Spleen (tissue), 11 donors: ENCODE results near the gene ZFHX2. TPM values are rescaled to one million over a fixed set of nuclear protein-coding genes. Genes with fewer than 3 reads are reported as not detected.

Source experiments
- DNase-seq: peaks from one replicate; pipeline ENCODE4 v3.0.0-alpha.2; 2020
- H3K27ac ChIP-seq, 8 donors: fragments of 200-600 bp; sonication (generic) in 7 of 8; 1 replicate in 4 of 8; 2 replicates in 4 of 8; pipeline versions ENCODE4 v1.5.0 to v1.8.0; 2016 to 2021; ENCODE audit warnings: inconsistent platforms in 4 of 8, mild to moderate bottlenecking in 4 of 8, moderate library complexity in 1 of 8
- H3K27me3 ChIP-seq, 7 donors: fragments of 200-600 bp; sonication (generic) in 6 of 7; replicated peaks in 1 of 7; 1 replicate in 4 of 7; 2 replicates in 3 of 7; pipeline versions ENCODE4 v1.5.0 to v1.8.0; 2016 to 2021; ENCODE audit warnings: inconsistent platforms in 3 of 7, mild to moderate bottlenecking in 1 of 7
- H3K36me3 ChIP-seq, 6 donors: fragments of 200-600 bp; sonication (generic) in 5 of 6; 1 replicate in 4 of 6; 2 replicates in 2 of 6; pipeline versions ENCODE4 v1.5.0 to v1.8.0; 2016 to 2021; ENCODE audit warnings: inconsistent platforms in 2 of 6
- H3K4me1 ChIP-seq, 6 donors: fragments of 200-600 bp; sonication (generic) in 5 of 6; 1 replicate in 3 of 6; 2 replicates in 3 of 6; pipeline versions ENCODE4 v1.5.0 to v1.8.0; 2016 to 2021; ENCODE audit warnings: inconsistent platforms in 3 of 6
- H3K4me3 ChIP-seq, 8 donors: fragments of 200-600 bp; sonication (generic) in 7 of 8; 1 replicate in 4 of 8; 2 replicates in 4 of 8; pipeline versions ENCODE4 v1.5.0 to v1.8.0; 2016 to 2021; ENCODE audit warnings: inconsistent platforms in 4 of 8, mild to moderate bottlenecking in 4 of 8, moderate library complexity in 2 of 8
- H3K9me3 ChIP-seq, 8 donors: fragments of 200-600 bp; sonication (generic) in 7 of 8; 1 replicate in 4 of 8; 2 replicates in 4 of 8; pipeline versions ENCODE4 v1.5.0 to v1.8.0; 2016 to 2021; ENCODE audit warnings: inconsistent platforms in 4 of 8
- POLR2A ChIP-seq, 3 donors: fragments of 450-650 bp; IDR thresholded peaks; one replicate each; pipeline ENCODE4 v1.5.1; 2017; ENCODE audit warnings: antibody characterized with exemption in 3 of 3, mild to moderate bottlenecking in 1 of 3
- POLR2AphosphoS5 ChIP-seq, 3 donors: sonication (generic); formaldehyde crosslinking; IDR thresholded peaks; one replicate each; pipeline ENCODE4 v1.5.1; 2017; ENCODE audit warnings: antibody characterized with exemption in 3 of 3
- WGBS, 5 donors: extraction: QIAGEN DNeasy Blood & Tissue Kit in 3 of 5; methylation state at CpG; one replicate each; pipeline versions ENCODE4 v1.1.5 to v1.1.7; 2013 to 2018; 5-methylcytosine and 5-hydroxymethylcytosine counted together
- intact Hi-C: fragments of 100-400 bp; cut with DNase I; formaldehyde crosslinking; loops from one replicate; pipeline ENCODE4 v1.15.0; 2023; ENCODE audit warnings: low total_unique reads
- polyA plus RNA-seq, 3 donors: library from polyadenylated mRNA; stranded (reverse); fragments of 200-250 nt; gene quantifications; one replicate each; pipeline ENCODE4 v1.2.1, GENCODE V29; 2013
- total RNA-seq, 7 donors: library from RNA; depleted of rRNA in 3 of 7; stranded (reverse); fragments of >200 nt in 3 of 7; fragmentation: NEBNext Ultra II Directional in 4 of 7; extraction: Animal tissue kit (Norgen Biotek cat#: 25700) in 4 of 7; gene quantifications; one replicate each; pipeline versions ENCODE4 v1.1.0 to v1.2.1, GENCODE V29; 2016 to 2021
- TF ChIP-seq, protein P1 (sequence below), 11 experiments: fragments of 200-600 bp in 7 of 11; fragments of 450-650 bp in 4 of 11; sonication (generic) in 4 of 11; IDR thresholded peaks in 8 of 11; conservative IDR thresholded peaks in 3 of 11; 1 replicate in 7 of 11; 2 replicates in 4 of 11; pipeline versions ENCODE4 v1.4.0 to v1.8.0; 2016 to 2021; ENCODE audit warnings: antibody characterized with exemption in 11 of 11, inconsistent platforms in 4 of 11, mild to moderate bottlenecking in 1 of 11
- donor health status: healthy with polysubstance abuse.
- donor health status: DM: no; HTN: no; CAD: no; lungs with moderate emphysema.
- donor health status: DM: no; HTN: no; CAD: no.
- donor health status: Bipolar disorder and iron deficiency.
- donor health status: healthy.
- donor health status: DM: no; HTN: no; CAD: no.
- donor health status: DM: yes; HTN: yes; CAD: no.

ZFHX2 gene
- total and polyA plus RNA-seq, 10 donors, result 0.09 to 2.9 (median 1.0) TPM

DNA sequence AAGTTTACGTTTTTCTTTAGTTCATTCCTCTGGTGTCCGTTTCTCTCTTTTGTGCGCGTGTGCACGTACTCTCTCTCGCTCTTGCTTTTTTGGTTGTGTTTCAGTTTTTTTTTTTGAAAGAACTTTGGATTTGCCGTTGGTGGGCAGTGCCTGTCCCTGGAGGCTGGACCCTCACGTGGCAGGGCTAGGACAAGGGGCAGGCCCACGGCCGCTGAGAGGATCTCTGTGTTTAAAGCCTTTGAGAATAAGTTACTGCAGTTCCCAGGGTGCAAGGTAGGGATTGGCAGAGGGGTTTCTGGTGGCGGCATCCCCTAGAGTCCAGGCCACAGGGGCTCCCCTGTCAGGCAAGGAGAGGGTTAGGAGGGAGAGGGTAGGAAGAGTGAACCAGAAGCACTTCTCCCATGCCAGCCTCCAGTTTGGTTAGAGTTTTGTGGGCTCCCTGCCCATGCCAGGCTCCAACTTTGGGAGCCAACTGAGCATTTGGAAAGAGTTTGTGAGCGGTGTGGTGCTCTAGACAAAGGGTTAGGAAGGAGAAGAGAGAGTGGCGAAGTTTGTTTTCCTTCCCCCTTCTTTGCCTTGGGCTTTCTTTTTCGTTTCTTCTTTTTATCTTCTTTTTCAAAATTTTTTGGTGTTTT, 30.5 kb downstream of the ZFHX2 start:
- Histone ChIP-seq H3K27ac (no peak overlapping the region), H3K4me1 (peaks cover 0 to 5% (median 0%) of the 10 kb centered on the region in 6 donors), H3K27me3 (no peaks in the 10 kb centered on the region), H3K9me3 (no peaks in the 10 kb centered on the region), H3K36me3 (peaks cover 0 to 14% (median 0%) of the 10 kb centered on the region in 6 donors), H3K4me3 (no peak overlapping the region)
- no peak for DNase-seq
- intact Hi-C loops, result no loop called here
- TF ChIP-seq POLR2A (IDR thresholded peaks at IDR 0.05), result no peak
- TF ChIP-seq, protein P1, sequence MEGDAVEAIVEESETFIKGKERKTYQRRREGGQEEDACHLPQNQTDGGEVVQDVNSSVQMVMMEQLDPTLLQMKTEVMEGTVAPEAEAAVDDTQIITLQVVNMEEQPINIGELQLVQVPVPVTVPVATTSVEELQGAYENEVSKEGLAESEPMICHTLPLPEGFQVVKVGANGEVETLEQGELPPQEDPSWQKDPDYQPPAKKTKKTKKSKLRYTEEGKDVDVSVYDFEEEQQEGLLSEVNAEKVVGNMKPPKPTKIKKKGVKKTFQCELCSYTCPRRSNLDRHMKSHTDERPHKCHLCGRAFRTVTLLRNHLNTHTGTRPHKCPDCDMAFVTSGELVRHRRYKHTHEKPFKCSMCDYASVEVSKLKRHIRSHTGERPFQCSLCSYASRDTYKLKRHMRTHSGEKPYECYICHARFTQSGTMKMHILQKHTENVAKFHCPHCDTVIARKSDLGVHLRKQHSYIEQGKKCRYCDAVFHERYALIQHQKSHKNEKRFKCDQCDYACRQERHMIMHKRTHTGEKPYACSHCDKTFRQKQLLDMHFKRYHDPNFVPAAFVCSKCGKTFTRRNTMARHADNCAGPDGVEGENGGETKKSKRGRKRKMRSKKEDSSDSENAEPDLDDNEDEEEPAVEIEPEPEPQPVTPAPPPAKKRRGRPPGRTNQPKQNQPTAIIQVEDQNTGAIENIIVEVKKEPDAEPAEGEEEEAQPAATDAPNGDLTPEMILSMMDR (IDR thresholded peaks at IDR 0.05 in 8 of 11, conservative IDR thresholded peaks at IDR 0.05 in 3 of 11), result no peak
- TF ChIP-seq POLR2AphosphoS5 (IDR thresholded peaks at IDR 0.05), result no peak
- WGBS, 5 donors, result 79 to 86% (median 84%) methylated on average over 14 of the region's 14 CpGs

DNA sequence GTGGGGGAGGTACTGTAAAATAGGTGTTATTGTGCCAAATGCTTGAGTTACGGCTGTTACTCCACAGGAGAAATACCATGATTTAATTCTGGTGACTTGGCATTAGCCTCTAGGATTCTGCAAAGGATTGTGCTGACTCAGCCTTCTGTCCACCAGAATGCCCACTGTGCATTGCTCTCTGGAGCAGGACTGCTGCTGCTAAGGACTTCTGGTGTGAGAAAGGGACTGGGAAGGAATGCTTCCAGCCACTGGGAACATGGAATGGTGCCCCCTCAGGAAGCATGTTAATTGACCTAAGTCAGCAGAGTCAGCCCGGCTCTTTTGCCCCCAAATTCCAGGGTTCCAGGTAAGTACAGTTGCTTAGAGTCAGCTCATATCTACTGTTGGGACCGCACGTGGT, 32.9 kb downstream of the ZFHX2 start:
- TF ChIP-seq POLR2A (IDR thresholded peaks at IDR 0.05) (no peak), POLR2AphosphoS5 (IDR thresholded peaks at IDR 0.05) (no peak)
- TF ChIP-seq, protein P1 (IDR thresholded peaks at IDR 0.05 in 8 of 11, conservative IDR thresholded peaks at IDR 0.05 in 3 of 11), result no peak
- Histone ChIP-seq H3K27me3 (no peaks in the 10 kb centered on the region), H3K36me3 (peaks cover 0 to 6% (median 0%) of the 10 kb centered on the region in 6 donors), H3K4me3 (no peak overlapping the region), H3K27ac (no peak overlapping the region), H3K4me1 (peaks cover 0 to 5% (median 0%) of the 10 kb centered on the region in 6 donors), H3K9me3 (no peaks in the 10 kb centered on the region)
- no peak for DNase-seq
- intact Hi-C loops, result no loop called here
- WGBS, 5 donors, result 79 to 92% (median 86%) methylated on average over 4 of the region's 4 CpGs

DNA sequence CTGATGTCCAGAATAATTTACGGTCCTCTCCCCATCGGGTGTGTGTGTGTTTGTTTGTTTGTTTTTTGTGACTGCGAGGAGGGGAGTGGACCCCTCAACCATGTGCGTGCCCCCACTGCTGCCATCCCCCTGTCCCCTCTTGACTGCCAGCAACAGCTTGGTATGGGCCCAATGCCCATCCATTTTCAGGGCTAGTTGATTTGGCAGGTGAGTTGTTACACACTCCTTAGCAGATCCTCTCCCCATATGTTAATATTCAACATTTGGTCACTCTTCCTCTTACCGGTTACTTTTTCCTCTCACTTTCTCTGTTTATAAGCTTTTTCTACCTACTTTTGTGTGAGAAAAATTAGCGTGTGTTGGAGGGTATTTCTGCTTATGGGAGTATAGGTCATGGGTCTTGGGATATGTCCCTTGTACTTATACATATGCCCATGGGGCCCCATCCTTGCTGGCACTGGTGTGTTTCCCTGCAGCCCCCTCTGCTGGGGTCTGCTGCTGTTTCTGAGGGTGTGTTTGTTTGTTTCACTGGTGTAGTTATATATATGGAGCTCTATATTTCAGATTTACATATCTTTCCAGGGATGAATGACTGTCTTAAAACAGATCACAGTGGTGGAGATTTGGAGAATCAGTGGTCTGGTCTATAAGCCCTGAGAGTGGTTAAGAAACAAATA, 33.8 kb downstream of the ZFHX2 start:
- WGBS, 5 donors, result 76 to 86% (median 79%) methylated on average over 6 of the region's 6 CpGs
- TF ChIP-seq POLR2AphosphoS5 (IDR thresholded peaks at IDR 0.05), result no peak
- TF ChIP-seq, protein P1 (IDR thresholded peaks at IDR 0.05 in 8 of 11, conservative IDR thresholded peaks at IDR 0.05 in 3 of 11), result no peak
- no peak for TF ChIP-seq POLR2A (IDR thresholded peaks at IDR 0.05)
- Histone ChIP-seq H3K4me3 (no peak overlapping the region), H3K4me1 (peaks cover 0 to 5% (median 0%) of the 10 kb centered on the region in 6 donors), H3K36me3 (peaks cover 0 to 6% (median 0%) of the 10 kb centered on the region in 6 donors), H3K27ac (no peak overlapping the region), H3K9me3 (no peaks in the 10 kb centered on the region), H3K27me3 (no peaks in the 10 kb centered on the region)
- DNase-seq, result no peak
- intact Hi-C loops, result no loop called here

GRCh38 chr14:23514644-23514957, 37.0 kb downstream of the ZFHX2 start:
- intact Hi-C loops, result no loop called here
- no peaks in the 10 kb centered on the region for H3K27me3 ChIP-seq
- no peaks in the 10 kb centered on the region for H3K9me3 ChIP-seq
- 71 to 84% (median 82%) methylated on average over 3 of the region's 3 CpGs for WGBS, 5 donors
- no peak overlapping the region for H3K4me3 ChIP-seq
- H3K36me3 ChIP-seq, result peaks cover 0 to 6% (median 0%) of the 10 kb centered on the region in 6 donors
- TF ChIP-seq POLR2A (IDR thresholded peaks at IDR 0.05), result no peak
- TF ChIP-seq, protein P1 (IDR thresholded peaks at IDR 0.05 in 8 of 11, conservative IDR thresholded peaks at IDR 0.05 in 3 of 11), result no peak
- no peak overlapping the region for H3K27ac ChIP-seq
- peaks cover 0 to 9% (median 0%) of the 10 kb centered on the region in 6 donors for H3K4me1 ChIP-seq
- DNase-seq, result no peak
